ENCODE results near the gene CNN2. TPM values are rescaled to one million over a fixed set of nuclear protein-coding genes. Genes with fewer than 3 reads are reported as not detected.

CNN2 gene
- total and polyA plus RNA-seq, 2 of the 8 experiments (the other 6 are each of a cell fraction or from before 2014, with no cell fraction given) = 189 to 551 TPM

DNA sequence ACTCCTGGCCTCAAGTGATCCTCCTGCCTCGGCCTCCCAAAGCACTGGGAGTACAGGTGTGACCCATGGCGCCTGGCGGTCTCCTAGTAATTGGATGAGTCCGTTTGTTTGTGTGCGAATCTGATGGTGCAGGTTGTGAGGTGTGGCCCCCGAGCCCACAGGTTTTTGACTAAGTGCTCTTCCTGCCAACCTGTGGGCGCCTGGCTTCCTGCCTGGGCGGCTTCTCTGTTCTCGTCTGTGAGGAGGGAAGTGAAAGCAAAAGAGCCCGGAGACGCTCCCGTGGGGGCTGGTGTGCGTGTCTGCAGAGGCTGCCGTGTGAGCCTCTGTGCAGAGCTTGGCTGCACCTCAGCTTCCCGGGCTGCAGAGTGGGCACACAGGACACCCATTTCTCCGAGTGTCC, 50.5 kb downstream of the CNN2 start (continued):
- TF ChIP-seq CHD7 (IDR thresholded peaks at IDR 0.05; ENCODE audit: insufficient replicate concordance, low read length) = no peak
- no peak for TF ChIP-seq KDM5A (IDR thresholded peaks at IDR 0.05; ENCODE audit: low read length)
- TF ChIP-seq RAD21 (IDR thresholded peaks at IDR 0.05 in 1 of 2, conservative IDR thresholded peaks at IDR 0.05 in 1 of 2; ENCODE audit: low read depth in 2 of 2, low read length in 2 of 2) = no peak
- TF ChIP-seq TCF12 (IDR thresholded peaks at IDR 0.05; ENCODE audit: low read depth, low read length) = no peak
- TF ChIP-seq TAF1 (IDR thresholded peaks at IDR 0.05; ENCODE audit: low read depth, low read length) = no peak
- TF ChIP-seq, protein P1, sequence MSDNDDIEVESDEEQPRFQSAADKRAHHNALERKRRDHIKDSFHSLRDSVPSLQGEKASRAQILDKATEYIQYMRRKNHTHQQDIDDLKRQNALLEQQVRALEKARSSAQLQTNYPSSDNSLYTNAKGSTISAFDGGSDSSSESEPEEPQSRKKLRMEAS (IDR thresholded peaks at IDR 0.05) = no peak
- TF ChIP-seq RFX5 (IDR thresholded peaks at IDR 0.05; ENCODE audit: borderline replicate concordance, low read depth, low read length) = no peak
- no peak for TF ChIP-seq POLR2AphosphoS5 (IDR thresholded peaks at IDR 0.05; ENCODE audit: low read depth, low read length)
- TF ChIP-seq MAFK (IDR thresholded peaks at IDR 0.05; ENCODE audit: low read depth, low read length) = no peak
- TF ChIP-seq NRF1 (IDR thresholded peaks at IDR 0.05; ENCODE audit: low read depth, low read length) = no peak
- no peak for TF ChIP-seq BRCA1 (IDR thresholded peaks at IDR 0.05; ENCODE audit: low read depth, low read length)
- no peak for TF ChIP-seq ZNF274 (IDR thresholded peaks at IDR 0.05; ENCODE audit: borderline replicate concordance, extremely low read depth, low read length)

Data from H1 (cell line).